ENCODE measurements around the gene TRMT44. TPM values are rescaled to one million over a fixed set of nuclear protein-coding genes. Genes with fewer than 3 reads are reported as not detected.

Gene TRMT44
- total RNA-seq, 1 donor, result 21.7 TPM

DNA sequence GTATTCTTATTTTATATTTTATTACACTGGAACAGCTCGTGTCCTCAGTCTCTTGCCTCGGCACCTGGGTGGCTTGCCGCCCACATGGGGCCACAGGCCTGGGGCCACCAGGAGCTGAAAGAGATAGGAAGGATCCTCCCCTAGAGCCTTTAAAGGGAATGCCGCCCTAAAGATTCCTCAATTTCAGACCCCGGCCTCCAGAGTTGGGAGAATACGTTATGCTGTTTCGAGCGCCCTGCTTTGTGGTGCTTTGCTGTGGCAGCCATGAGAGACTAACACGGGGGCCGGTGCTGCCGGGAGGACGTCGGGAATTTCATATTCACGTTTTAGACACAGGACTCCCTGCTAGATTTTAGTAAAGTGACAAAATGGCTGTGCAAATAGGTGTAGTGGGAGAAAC, 33.3 kb upstream of the TRMT44 start:
- Histone ChIP-seq H3K79me2 (ENCODE audit: insufficient read depth, low read length) (no peaks in the 10 kb centered on the region), H3K36me3 (ENCODE audit: insufficient read depth, low read length) (peaks cover 20% of the 10 kb centered on the region), H3K4me2 (ENCODE audit: insufficient read depth, low read length) (no peak overlapping the region), H4K20me1 (ENCODE audit: insufficient read depth, low read length) (peaks cover 11% of the 10 kb centered on the region), H3K27ac (ENCODE audit: low read depth, low read length) (no peak overlapping the region), H3K9me3 (ENCODE audit: low read depth, low read length) (no peaks in the 10 kb centered on the region), H3K4me3 (ENCODE audit: insufficient read depth, low read length) (no peak overlapping the region), H3K27me3 (ENCODE audit: insufficient read depth, low read length) (no peaks in the 10 kb centered on the region), H2AFZ (ENCODE audit: low read length) (no peak overlapping the region), H3K4me1 (ENCODE audit: insufficient read depth, low read length) (no peaks in the 10 kb centered on the region)
- TF ChIP-seq, protein P1, sequence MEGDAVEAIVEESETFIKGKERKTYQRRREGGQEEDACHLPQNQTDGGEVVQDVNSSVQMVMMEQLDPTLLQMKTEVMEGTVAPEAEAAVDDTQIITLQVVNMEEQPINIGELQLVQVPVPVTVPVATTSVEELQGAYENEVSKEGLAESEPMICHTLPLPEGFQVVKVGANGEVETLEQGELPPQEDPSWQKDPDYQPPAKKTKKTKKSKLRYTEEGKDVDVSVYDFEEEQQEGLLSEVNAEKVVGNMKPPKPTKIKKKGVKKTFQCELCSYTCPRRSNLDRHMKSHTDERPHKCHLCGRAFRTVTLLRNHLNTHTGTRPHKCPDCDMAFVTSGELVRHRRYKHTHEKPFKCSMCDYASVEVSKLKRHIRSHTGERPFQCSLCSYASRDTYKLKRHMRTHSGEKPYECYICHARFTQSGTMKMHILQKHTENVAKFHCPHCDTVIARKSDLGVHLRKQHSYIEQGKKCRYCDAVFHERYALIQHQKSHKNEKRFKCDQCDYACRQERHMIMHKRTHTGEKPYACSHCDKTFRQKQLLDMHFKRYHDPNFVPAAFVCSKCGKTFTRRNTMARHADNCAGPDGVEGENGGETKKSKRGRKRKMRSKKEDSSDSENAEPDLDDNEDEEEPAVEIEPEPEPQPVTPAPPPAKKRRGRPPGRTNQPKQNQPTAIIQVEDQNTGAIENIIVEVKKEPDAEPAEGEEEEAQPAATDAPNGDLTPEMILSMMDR (IDR thresholded peaks at IDR 0.05; ENCODE audit: extremely low read depth, low read depth, low read length), result no peak
- no peak for DNase-seq (ENCODE audit: insufficient read length, low spot score, missing footprints)

DNA sequence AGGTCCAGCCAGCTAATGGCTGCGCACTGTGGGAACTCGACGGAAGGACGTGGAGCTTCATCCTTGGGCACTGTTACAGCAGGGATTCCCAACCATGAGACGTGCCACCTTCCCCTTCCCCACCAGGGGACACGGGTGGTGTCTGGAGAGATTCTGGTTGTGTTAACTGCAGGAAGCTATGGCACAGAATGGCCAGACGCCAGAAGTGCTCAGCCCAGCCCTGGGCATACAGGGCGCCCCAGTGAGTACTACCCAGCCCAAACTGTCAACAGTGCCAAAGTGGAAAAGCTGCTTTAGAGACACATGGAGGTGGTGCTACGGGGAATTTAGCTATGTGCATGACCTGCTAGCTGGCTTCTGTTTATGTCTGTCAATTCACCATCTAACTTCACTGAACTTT, 32.8 kb upstream of the TRMT44 start:
- Histone ChIP-seq H3K27me3 (ENCODE audit: insufficient read depth, low read length) (no peaks in the 10 kb centered on the region), H3K36me3 (ENCODE audit: insufficient read depth, low read length) (peaks cover 17% of the 10 kb centered on the region), H4K20me1 (ENCODE audit: insufficient read depth, low read length) (peaks cover 11% of the 10 kb centered on the region), H3K79me2 (ENCODE audit: insufficient read depth, low read length) (no peaks in the 10 kb centered on the region), H3K27ac (ENCODE audit: low read depth, low read length) (no peak overlapping the region), H3K4me2 (ENCODE audit: insufficient read depth, low read length) (no peak overlapping the region), H3K4me3 (ENCODE audit: insufficient read depth, low read length) (no peak overlapping the region), H3K9me3 (ENCODE audit: low read depth, low read length) (no peaks in the 10 kb centered on the region), H3K4me1 (ENCODE audit: insufficient read depth, low read length) (no peaks in the 10 kb centered on the region), H2AFZ (ENCODE audit: low read length) (no peak overlapping the region)
- TF ChIP-seq, protein P1 (IDR thresholded peaks at IDR 0.05; ENCODE audit: extremely low read depth, low read depth, low read length), result no peak
- no peak for DNase-seq (ENCODE audit: insufficient read length, low spot score, missing footprints)

DNA sequence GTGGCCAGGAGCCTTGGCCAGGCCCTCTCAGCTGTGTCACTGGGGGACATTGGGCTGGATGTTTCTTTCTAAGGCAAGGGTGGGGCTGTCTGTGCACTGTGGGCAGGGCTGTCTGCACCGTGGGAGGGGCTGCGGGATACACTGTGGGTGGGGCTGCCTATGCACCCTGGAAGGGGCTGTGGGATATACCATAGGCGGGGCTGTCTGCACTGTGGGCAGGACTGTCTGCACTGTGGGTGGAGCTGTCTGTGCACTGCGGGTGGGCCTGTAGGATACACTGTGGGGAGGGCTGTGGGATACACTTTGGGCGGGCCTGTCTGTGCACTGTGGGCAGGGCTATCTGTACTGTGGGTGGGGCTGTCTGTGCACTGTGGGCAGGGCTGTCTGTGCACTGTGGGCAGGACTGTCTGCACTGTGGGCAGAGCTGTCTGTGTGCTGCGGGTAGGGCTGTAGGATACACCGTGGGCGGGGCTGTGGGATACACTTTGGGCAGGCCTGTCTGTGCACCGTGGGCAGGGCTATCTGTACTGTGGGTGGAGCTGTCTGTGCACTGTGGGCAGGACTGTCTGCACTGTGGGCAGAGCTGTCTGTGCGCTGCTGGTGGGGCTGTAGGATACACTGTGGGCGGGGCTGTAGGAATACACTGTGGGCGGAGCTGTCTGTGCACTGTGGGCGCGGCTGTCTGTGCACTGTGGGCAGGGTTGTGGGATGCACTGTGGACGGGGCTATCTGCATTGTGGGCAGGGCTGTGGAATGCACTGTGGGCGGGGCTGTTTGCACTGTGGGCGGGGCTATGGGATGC, 31.1 kb upstream of the TRMT44 start:
- no peaks in the 10 kb centered on the region for H3K27me3 ChIP-seq (ENCODE audit: insufficient read depth, low read length)
- H2AFZ ChIP-seq (ENCODE audit: low read length), result no peak overlapping the region
- peaks cover 21% of the 10 kb centered on the region for H3K36me3 ChIP-seq (ENCODE audit: insufficient read depth, low read length)
- no peak overlapping the region for H3K4me3 ChIP-seq (ENCODE audit: insufficient read depth, low read length)
- no peaks in the 10 kb centered on the region for H3K4me1 ChIP-seq (ENCODE audit: insufficient read depth, low read length)
- TF ChIP-seq, protein P1 (IDR thresholded peaks at IDR 0.05; ENCODE audit: extremely low read depth, low read depth, low read length), result no peak
- H3K79me2 ChIP-seq (ENCODE audit: insufficient read depth, low read length), result no peaks in the 10 kb centered on the region
- no peak overlapping the region for H3K27ac ChIP-seq (ENCODE audit: low read depth, low read length)
- H3K4me2 ChIP-seq (ENCODE audit: insufficient read depth, low read length), result no peak overlapping the region
- no peaks in the 10 kb centered on the region for H3K9me3 ChIP-seq (ENCODE audit: low read depth, low read length)
- no peak for DNase-seq (ENCODE audit: insufficient read length, low spot score, missing footprints)
- H4K20me1 ChIP-seq (ENCODE audit: insufficient read depth, low read length), result peaks cover 12% of the 10 kb centered on the region

DNA sequence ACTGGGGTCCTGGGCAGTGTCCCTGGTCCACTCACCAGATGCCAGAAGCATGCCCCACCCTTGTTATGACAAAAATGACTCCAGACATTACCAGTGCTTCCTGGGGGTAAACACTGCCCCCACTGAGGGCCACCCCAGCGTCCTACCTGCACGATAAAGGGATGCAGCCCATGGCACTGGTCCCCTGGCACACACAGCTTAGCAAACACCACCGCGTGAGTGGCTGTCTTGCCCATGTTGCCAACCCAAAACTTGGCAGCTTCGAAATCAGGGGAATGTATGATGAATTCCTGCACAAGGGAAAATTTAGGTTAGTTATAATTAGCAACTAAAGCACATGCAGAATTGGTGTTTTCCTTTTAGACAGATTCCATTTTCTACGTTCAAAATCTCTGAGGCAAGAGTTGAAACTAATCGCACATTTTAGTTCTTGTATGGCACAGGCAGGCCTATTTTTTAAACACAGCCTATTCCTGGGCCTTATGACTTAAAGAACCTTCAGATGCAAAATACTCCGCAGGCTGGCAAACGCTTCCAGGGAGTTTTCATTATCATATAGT, 30.4 kb upstream of the TRMT44 start:
- H2AFZ ChIP-seq (ENCODE audit: low read length), result no peak overlapping the region

More for the DNA sequence above, 30.4 kb upstream of the TRMT44 start:
- Histone ChIP-seq H3K79me2 (ENCODE audit: insufficient read depth, low read length) (no peaks in the 10 kb centered on the region), H3K36me3 (ENCODE audit: insufficient read depth, low read length) (peaks cover 26% of the 10 kb centered on the region), H3K27ac (ENCODE audit: low read depth, low read length) (no peak overlapping the region), H3K4me3 (ENCODE audit: insufficient read depth, low read length) (no peak overlapping the region), H3K27me3 (ENCODE audit: insufficient read depth, low read length) (no peaks in the 10 kb centered on the region), H3K4me1 (ENCODE audit: insufficient read depth, low read length) (no peaks in the 10 kb centered on the region), H3K9me3 (ENCODE audit: low read depth, low read length) (no peaks in the 10 kb centered on the region), H4K20me1 (ENCODE audit: insufficient read depth, low read length) (peaks cover 16% of the 10 kb centered on the region), H3K4me2 (ENCODE audit: insufficient read depth, low read length) (no peak overlapping the region)
- TF ChIP-seq, protein P1 (IDR thresholded peaks at IDR 0.05; ENCODE audit: extremely low read depth, low read depth, low read length), result no peak
- no peak for DNase-seq (ENCODE audit: insufficient read length, low spot score, missing footprints)
